ENCODE results near the gene INSIG2. TPM values are rescaled to one million over a fixed set of nuclear protein-coding genes. Genes with fewer than 3 reads are reported as not detected.

INSIG2 gene
- total and polyA plus RNA-seq, 2 of the 4 experiments (the other 2 are of a cell fraction) = 9.1 to 11.7 TPM

DNA sequence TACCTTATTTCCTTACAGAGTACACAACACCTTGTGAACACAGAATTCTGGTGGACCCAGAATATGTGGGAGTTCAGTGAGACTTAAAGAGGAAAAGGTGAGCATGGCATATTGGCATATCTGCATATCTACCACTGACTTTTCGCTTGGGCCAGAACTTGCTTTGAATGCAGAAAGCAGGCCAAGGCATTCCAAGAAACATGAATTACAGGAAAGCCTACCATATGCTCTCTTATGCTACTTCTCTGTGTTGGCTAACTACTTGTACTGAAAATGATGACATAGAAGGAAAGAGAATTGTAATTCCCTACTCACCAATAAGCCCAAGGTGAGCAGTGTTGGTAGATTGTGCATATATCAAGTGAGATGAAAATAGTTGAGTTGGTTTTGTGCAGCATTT is 43.0 kb upstream of the INSIG2 start:
- peaks cover 21% of the 10 kb centered on the region for H3K27me3 ChIP-seq (ENCODE audit: control insufficient read depth, insufficient read depth, low read length)
- no peak overlapping the region for H3K18ac ChIP-seq (ENCODE audit: low read depth, low read length)
- no peak overlapping the region for H3K4ac ChIP-seq (ENCODE audit: low read depth, low read length)
- in situ Hi-C loops (cut with MboI; ENCODE audit: low sequenced_read_pairs) = loop anchor here (25.0 kb wide), 1 partner anchor 817 kb away; no protein-coding TSS in a partner anchor
- BruUV-seq (replicated peaks) = no TSS peak
- TF ChIP-seq FOS (IDR thresholded peaks at IDR 0.05; ENCODE audit: low read depth, low read length) = no peak
- TF ChIP-seq CEBPB (IDR thresholded peaks at IDR 0.05; ENCODE audit: low read depth, low read length) = no peak
- no peak for TF ChIP-seq CHD1 (IDR thresholded peaks at IDR 0.05; ENCODE audit: low read depth, low read length)
- no peak for TF ChIP-seq POLR2A (IDR thresholded peaks at IDR 0.05; ENCODE audit: low read depth, low read length)
- no peak for TF ChIP-seq MAFK (IDR thresholded peaks at IDR 0.05; ENCODE audit: low read depth, low read length)
- TF ChIP-seq NFE2L2 (IDR thresholded peaks at IDR 0.05; ENCODE audit: low read depth, low read length) = no peak
- ChIA-PET CTCF (interaction anchor here (1.7 to 2.9 kb wide), 2 partner anchors 13 to 56 kb away, joined by 5 to 11 read pairs; no protein-coding TSS in a partner anchor), POLR2A (ENCODE audit: unreplicated experiment) (no interaction called here)
- H4K91ac ChIP-seq (ENCODE audit: insufficient read depth, low read depth, low read length) = no peak overlapping the region
- no peak overlapping the region for H4K8ac ChIP-seq (ENCODE audit: low read depth in 2 of 2, low read length in 2 of 2)
- WGBS, 2 experiments (ENCODE audit: extremely low coverage in 2 of 2, insufficient read length in 1 of 2) = no CpG with 5 or more reads among the region's 1 CpG
- no peak overlapping the region for H3K56ac ChIP-seq (ENCODE audit: extremely low read depth, insufficient read depth, low read length)
- H3K27ac ChIP-seq (ENCODE audit: insufficient read depth, low read length) = no peak overlapping the region
- no peaks in the 10 kb centered on the region for H3K36me3 ChIP-seq (ENCODE audit: control insufficient read depth, insufficient read depth, low read length)
- no peak overlapping the region for H3K9ac ChIP-seq (ENCODE audit: low read depth, low read length)
- H3K14ac ChIP-seq (replicated peaks; ENCODE audit: low read depth, low read length) = no peak overlapping the region
- no peak overlapping the region for H2AK5ac ChIP-seq (ENCODE audit: low read depth, low read length)
- H3K4me2 ChIP-seq (ENCODE audit: low read depth, low read length) = no peak overlapping the region
- H3K23ac ChIP-seq (ENCODE audit: low read depth, low read length) = no peak overlapping the region
- ATAC-seq (ENCODE audit: low read depth) (no peak), DNase-seq (no peak)
- H3K9me3 ChIP-seq (ENCODE audit: control insufficient read depth, insufficient read depth, low read length) = no peaks in the 10 kb centered on the region
- H3K4me1 ChIP-seq (ENCODE audit: control insufficient read depth, insufficient read depth, low read length) = no peaks in the 10 kb centered on the region
- H2BK5ac ChIP-seq (ENCODE audit: low read depth, low read length, poor library complexity, severe bottlenecking) = no peak overlapping the region
- H2BK15ac ChIP-seq (ENCODE audit: low read depth, low read length) = no peak overlapping the region
- H2BK120ac ChIP-seq (ENCODE audit: low read depth, low read length) = no peak overlapping the region
- no peak overlapping the region for H2AFZ ChIP-seq (replicated peaks; ENCODE audit: low read length, poor library complexity)
- intact Hi-C loops (cut with micrococcal nuclease) = loop anchor here (5.0 kb wide), 1 partner anchor 157 kb away; no protein-coding TSS in a partner anchor
- no peaks in the 10 kb centered on the region for H4K20me1 ChIP-seq (ENCODE audit: insufficient read depth, low read length)
- dilution Hi-C loops (cut with HindIII; ENCODE audit: low sequenced_read_pairs, unreplicated experiment) = no loop called here
- no peak overlapping the region for H2AK9ac ChIP-seq (replicated peaks; ENCODE audit: low read depth, low read length, poor library complexity)
- H3K9me1 ChIP-seq (ENCODE audit: insufficient read depth, low read length) = no peaks in the 10 kb centered on the region
- H4K5ac ChIP-seq (ENCODE audit: low read depth, low read length) = no peak overlapping the region
- no peak overlapping the region for H3K4me3 ChIP-seq (ENCODE audit: insufficient read depth, low read depth, low read length)
- H2BK20ac ChIP-seq (ENCODE audit: low read depth, low read length) = no peak overlapping the region
- no peaks in the 10 kb centered on the region for H3K79me1 ChIP-seq (ENCODE audit: low read depth in 1 of 2, low read length in 2 of 2)
